SU-DHL-6 (cell line): ENCODE data around the gene EIF4E.

Experiments used
- CTCF ChIP-seq: fragments of 200-600 bp; sonication (generic); IDR thresholded peaks from one replicate; pipeline ENCODE4 v1.5.1; 2017; ENCODE audit warnings: antibody characterized with exemption, mild to moderate bottlenecking, low read length, moderate library complexity; ENCODE audit not compliant: insufficient read depth, poor library complexity, severe bottlenecking
- EZH2phosphoT487 ChIP-seq: fragments of 200-600 bp; sonication (generic), shearing (Covaris generic); conservative IDR thresholded peaks from 2 replicates; pipeline ENCODE4 v1.6.1; 2018; ENCODE audit warnings: mild to moderate bottlenecking, antibody characterized with exemption, low read length, moderate library complexity, mixed read lengths

- TF ChIP-seq EZH2phosphoT487 (no peak), CTCF (no peak)
Observed at GRCh38 chr4:98890702-98891455, 38.1 kb downstream of the EIF4E start.
